PC-3 (cell line): Measurements from ENCODE around the gene DRAM1.

Source experiments
- CTCF ChIP-seq: fragments of 300-600 bp; sonication (generic); conservative IDR thresholded peaks from 2 replicates; pipeline ENCODE4 v1.5.1; 2017; ENCODE audit warnings: antibody characterized with exemption, low read depth, mild to moderate bottlenecking, low read length
- EZH2 ChIP-seq: fragments of 300-600 bp; sonication (generic); IDR thresholded peaks from one replicate; pipeline ENCODE4 v1.6.1; 2017; ENCODE audit warnings: antibody characterized with exemption, mild to moderate bottlenecking, low read length; ENCODE audit not compliant: unreplicated experiment
- EZH2phosphoT487 ChIP-seq: fragments of 300-600 bp; sonication (generic); IDR thresholded peaks from 2 replicates; pipeline ENCODE4 v1.6.1; 2018; ENCODE audit warnings: mild to moderate bottlenecking, antibody characterized with exemption, low read length, borderline replicate concordance

GRCh38 chr12:101847325-101847724 is 30.1 kb upstream of the DRAM1 start:
- TF ChIP-seq CTCF (0 out of 2 replicates have a peak, but pooled peaks have one; percentile 18), EZH2 (no peak), EZH2phosphoT487 (no peak)
